DOHH2 (cell line): ENCODE measurements around the gene MYO18A.

Experiments used
- H3F3A ChIP-seq: fragments of 200-600 bp; sonication (generic), shearing (Covaris generic); 2 replicates; pipeline ENCODE4 v1.6.0; 2016; ENCODE audit warnings: antibody characterized with exemption, mild to moderate bottlenecking; ENCODE audit not compliant: control insufficient read depth, insufficient read depth
- H3K27ac ChIP-seq: fragments of 200-600 bp; sonication (generic); 2 replicates; pipeline ENCODE4 v1.5.1; 2014; ENCODE audit warnings: low read depth, mild to moderate bottlenecking, low read length, moderate library complexity
- H3K27me3 ChIP-seq: fragments of 200-600 bp; sonication (generic); 2 replicates; pipeline ENCODE4 v1.6.1; 2014; ENCODE audit warnings: mild to moderate bottlenecking, low read length, mixed read lengths; ENCODE audit not compliant: control insufficient read depth
- H3K36me3 ChIP-seq: fragments of 200-600 bp; sonication (generic); 2 replicates; pipeline ENCODE4 v1.6.1; 2014; ENCODE audit warnings: mild to moderate bottlenecking, low read length, moderate library complexity, mixed read lengths; ENCODE audit not compliant: control insufficient read depth
- H3K4me1 ChIP-seq: fragments of 200-600 bp; sonication (generic); 2 replicates; pipeline ENCODE4 v1.6.1; 2014; ENCODE audit warnings: mild to moderate bottlenecking, low read length, mixed read lengths; ENCODE audit not compliant: control insufficient read depth
- H3K4me2 ChIP-seq: fragments of 200-600 bp; sonication (generic); 2 replicates; pipeline ENCODE4 v1.6.0; 2014; ENCODE audit warnings: mild to moderate bottlenecking, low read length, moderate library complexity
- H3K4me3 ChIP-seq: fragments of 200-600 bp; sonication (generic); 2 replicates; pipeline ENCODE4 v1.5.1; 2014; ENCODE audit warnings: mild to moderate bottlenecking, low read length, mixed read lengths
- H3K79me2 ChIP-seq: fragments of 200-600 bp; sonication (generic); 2 replicates; pipeline ENCODE4 v1.6.1; 2014; ENCODE audit warnings: mild to moderate bottlenecking, low read length, mixed read lengths; ENCODE audit not compliant: control insufficient read depth
- H3K9me2 ChIP-seq: fragments of 200-600 bp; sonication (generic); replicated peaks from 2 replicates; pipeline ENCODE4 v1.6.1; 2014; ENCODE audit warnings: mild to moderate bottlenecking, low read length, mixed read lengths; ENCODE audit not compliant: control insufficient read depth
- H3K9me3 ChIP-seq: fragments of 200-600 bp; sonication (generic); 2 replicates; pipeline ENCODE4 v1.6.1; 2014; ENCODE audit warnings: antibody characterized with exemption, low read length, mixed read lengths; ENCODE audit not compliant: control insufficient read depth, insufficient read depth
- H4K20me1 ChIP-seq: fragments of 200-600 bp; sonication (generic); 2 replicates; pipeline ENCODE4 v1.6.0; 2014; ENCODE audit warnings: low read depth, mild to moderate bottlenecking, antibody characterized with exemption, low read length, moderate library complexity; ENCODE audit not compliant: control insufficient read depth, insufficient read depth
- CTCF ChIP-seq: fragments of 200-600 bp; sonication (generic); IDR thresholded peaks from one replicate; pipeline ENCODE4 v1.5.1; 2014; ENCODE audit warnings: antibody characterized with exemption, mild to moderate bottlenecking, low read depth, low read length; ENCODE audit not compliant: poor library complexity, severe bottlenecking
- EZH2phosphoT487 ChIP-seq: fragments of 200-600 bp; sonication (generic); IDR thresholded peaks from 2 replicates; pipeline ENCODE4 v1.6.1; 2017; ENCODE audit warnings: borderline replicate concordance, mild to moderate bottlenecking, antibody characterized with exemption, low read length, moderate library complexity, mixed read lengths

The MYO18A gene

GRCh38 chr17:29022074-29022473 is 158.1 kb downstream of the MYO18A start:
- Histone ChIP-seq H3K4me3 (no peak overlapping the region), H3K4me2 (no peak overlapping the region), H3K9me2 (no peaks in the 10 kb centered on the region), H3K4me1 (peaks cover 16% of the 10 kb centered on the region), H3K79me2 (no peaks in the 10 kb centered on the region), H3K27me3 (peaks cover 19% of the 10 kb centered on the region), H4K20me1 (no peaks in the 10 kb centered on the region), H3K9me3 (no peaks in the 10 kb centered on the region), H3K27ac (no peak overlapping the region), H3K36me3 (no peaks in the 10 kb centered on the region), H3F3A (no peaks in the 10 kb centered on the region)
- TF ChIP-seq CTCF (no peak), EZH2phosphoT487 (no peak)

- Histone ChIP-seq H3K4me2 (no peak overlapping the region), H3K79me2 (no peaks in the 10 kb centered on the region), H3K27me3 (peaks cover 24% of the 10 kb centered on the region), H3K36me3 (no peaks in the 10 kb centered on the region), H3K27ac (no peak overlapping the region), H4K20me1 (no peaks in the 10 kb centered on the region), H3K9me3 (no peaks in the 10 kb centered on the region), H3K4me1 (peaks cover 16% of the 10 kb centered on the region), H3K9me2 (no peaks in the 10 kb centered on the region), H3F3A (no peaks in the 10 kb centered on the region), H3K4me3 (no peak overlapping the region)
- no peak for TF ChIP-seq EZH2phosphoT487
- no peak for TF ChIP-seq CTCF
Observed at GRCh38 chr17:29021226-29021625, 159.0 kb downstream of the MYO18A start.
